T-helper 2 cell treated with Interferon-gamma antibody and Interleukin-4, amounts not matched to agents 100 ng/mL and 5 ng/mL, for 36 hours (primary cell): ENCODE results near the gene PDE9A. TPM values are rescaled to one million over a fixed set of nuclear protein-coding genes. Genes with fewer than 3 reads are reported as not detected.
"Not testable (repeated sequence)": the region's sequence is repeated elsewhere in the genome, so short reads cannot be mapped to it uniquely, and the experiment has no call there.

Experiments used
- intact Hi-C: fragments of 100-400 bp; cut with micrococcal nuclease; formaldehyde crosslinking; loops from one replicate; pipeline ENCODE4 v1.15.1; 2023
- total RNA-seq: library from RNA; stranded (reverse); gene quantifications from 2 replicates; pipeline ENCODE4 v1.2.3, GENCODE V29; 2022

Gene PDE9A
- total RNA-seq, 1 donor from 2014 or later = 12.6 TPM

- intact Hi-C loops = not testable (repeated sequence)
Measured at GRCh38 chr21:42812528-42813241, 159.3 kb downstream of the PDE9A start.

- intact Hi-C loops = no loop called here
Measured at GRCh38 chr21:42815217-42815616, 161.8 kb downstream of the PDE9A start.

GRCh38 chr21:42818328-42818749 is 164.9 kb downstream of the PDE9A start:
- intact Hi-C loops = loop anchor here (1.0 kb wide), 1 partner anchor 225 kb away; no protein-coding TSS in a partner anchor

GRCh38 chr21:42819861-42820615 is 166.6 kb downstream of the PDE9A start:
- intact Hi-C loops = no loop called here

- intact Hi-C loops = no loop called here
Measured at GRCh38 chr21:42820616-42821465, 167.4 kb downstream of the PDE9A start.

Other genes with a start within 250 kb of the PDE9A start
- 84.2 and 93.0 TPM in 2 replicates for gene UBASH3A, start 249.7 kb upstream of the PDE9A start, total RNA-seq
- gene RSPH1, start 157.4 kb upstream of the PDE9A start, total RNA-seq = not detected in 2 replicates
- gene SLC37A1, start 139.8 kb upstream of the PDE9A start, total RNA-seq = 10.1 and 10.8 TPM in 2 replicates
- 44.9 and 49.7 TPM in 2 replicates for gene WDR4, start 225.9 kb downstream of the PDE9A start, total RNA-seq
- gene NDUFV3, start 239.7 kb downstream of the PDE9A start, total RNA-seq = 29.2 and 32.0 TPM in 2 replicates